Brain microvascular endothelial cell (primary cell): ENCODE data around the gene COL12A1.

ENCODE experiments used
- DNase-seq: peaks from one replicate; pipeline ENCODE4 v3.0.0-alpha.2; 2020
- H3K27ac ChIP-seq: fragments of 250-450 bp; sonication (Bioruptor Pico); 2 replicates; pipeline ENCODE4 v1.5.1; 2020; ENCODE audit warnings: mild to moderate bottlenecking, moderate library complexity
- H3K27me3 ChIP-seq: fragments of 250-450 bp; sonication (Bioruptor Pico); replicated peaks from 2 replicates; pipeline ENCODE4 v1.5.1; 2020; ENCODE audit warnings: mild to moderate bottlenecking
- H3K36me3 ChIP-seq: fragments of 250-450 bp; sonication (Bioruptor Pico); replicated peaks from 2 replicates; pipeline ENCODE4 v1.5.1; 2020; ENCODE audit warnings: mild to moderate bottlenecking
- H3K4me3 ChIP-seq: 2 replicates; pipeline ENCODE4 v1.5.1; 2011; ENCODE audit warnings: low read depth, mild to moderate bottlenecking, control low read depth, low read length, moderate library complexity
- CTCF ChIP-seq: IDR thresholded peaks from 2 replicates; pipeline ENCODE4 v1.5.1; 2011; ENCODE audit warnings: low read depth, mild to moderate bottlenecking, moderate library complexity, low read length, control low read depth, inconsistent platforms; ENCODE audit errors: missing control alignments
- in situ Hi-C: cut with HindIII; loops from 2 replicates; pipeline ENCODE4 v1.10.0; 2017; ENCODE audit warnings: low sequenced_read_pairs, low pct_ligation_motif_present

COL12A1 gene

GRCh38 chr6:75124983-75125382, 80.9 kb downstream of the COL12A1 start:
- no peak for DNase-seq
- Histone ChIP-seq H3K36me3 (peaks cover 6% of the 10 kb centered on the region), H3K27ac (no peak overlapping the region), H3K27me3 (no peaks in the 10 kb centered on the region), H3K4me3 (no peak overlapping the region)
- no peak for TF ChIP-seq CTCF
- in situ Hi-C loops: no loop called here

GRCh38 chr6:75124085-75124484, 81.8 kb downstream of the COL12A1 start:
- TF ChIP-seq CTCF: no peak
- no peaks in the 10 kb centered on the region for H3K27me3 ChIP-seq
- in situ Hi-C loops: no loop called here
- H3K36me3 ChIP-seq: peaks cover 3% of the 10 kb centered on the region
- H3K4me3 ChIP-seq: no peak overlapping the region
- H3K27ac ChIP-seq: no peak overlapping the region
- no peak for DNase-seq

GRCh38 chr6:75118925-75119515, 86.8 kb downstream of the COL12A1 start:
- Histone ChIP-seq H3K27me3 (no peaks in the 10 kb centered on the region), H3K4me3 (no peak overlapping the region), H3K36me3 (peaks cover 5% of the 10 kb centered on the region), H3K27ac (no peak overlapping the region)
- TF ChIP-seq CTCF: no peak
- no peak for DNase-seq
- in situ Hi-C loops: no loop called here

- no peaks in the 10 kb centered on the region for H3K27me3 ChIP-seq
- peaks cover 3% of the 10 kb centered on the region for H3K36me3 ChIP-seq
- no peak overlapping the region for H3K4me3 ChIP-seq
- in situ Hi-C loops: no loop called here
- DNase-seq: peak; percentile 35
- no peak for TF ChIP-seq CTCF
- peak overlapping the region; percentile 85 for H3K27ac ChIP-seq
These were observed 88.2 kb downstream of the COL12A1 start for GRCh38 chr6:75117701-75118100.

- Histone ChIP-seq H3K36me3 (peaks cover 3% of the 10 kb centered on the region), H3K27me3 (no peaks in the 10 kb centered on the region), H3K27ac (peak overlapping the region; percentile 85), H3K4me3 (no peak overlapping the region)
- in situ Hi-C loops: no loop called here
- DNase-seq: peak; percentile 42
- TF ChIP-seq CTCF: no peak
These were observed 88.9 kb downstream of the COL12A1 start for GRCh38 chr6:75116946-75117345.

- peak; percentile 71 for DNase-seq
- Histone ChIP-seq H3K36me3 (peaks cover 3% of the 10 kb centered on the region), H3K27me3 (no peaks in the 10 kb centered on the region), H3K27ac (peak overlapping the region; percentile 42), H3K4me3 (no peak overlapping the region)
- in situ Hi-C loops: no loop called here
- no peak for TF ChIP-seq CTCF
These were observed 90.4 kb downstream of the COL12A1 start for GRCh38 chr6:75115481-75115880.
